ENCODE results near the gene STAMBP.
A peak's percentile ranks its signal among the peaks of the same experiment; 100 is the strongest.

The STAMBP gene

DNA sequence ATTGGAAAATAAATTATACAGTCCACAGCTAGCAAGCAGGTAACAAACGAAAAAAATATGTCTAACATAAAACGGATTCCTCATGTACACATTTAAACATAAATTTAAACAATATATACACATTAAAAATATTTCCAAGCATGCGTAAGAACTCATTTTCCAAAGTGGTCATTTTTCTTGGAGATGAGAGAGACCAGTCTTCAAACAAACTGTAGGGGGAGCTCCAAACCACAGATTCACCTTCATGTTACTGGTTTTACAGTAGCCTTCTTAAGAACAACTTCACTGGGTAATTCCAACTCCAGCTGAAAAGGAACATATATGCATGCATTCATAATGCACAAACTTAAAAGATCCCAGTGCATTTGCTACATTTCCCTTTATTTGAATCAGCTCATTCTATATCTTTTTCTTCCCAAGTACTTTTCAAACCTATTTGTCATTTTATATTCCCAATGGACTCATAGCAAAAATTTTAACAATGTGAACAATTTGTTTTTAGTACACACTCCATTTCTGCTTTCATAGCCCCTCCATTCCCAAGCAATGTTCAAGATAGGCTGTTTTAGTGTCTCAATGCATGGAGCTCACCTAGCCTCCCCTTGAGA lies 4.7 kb upstream of the STAMBP start:
- peak overlapping the region; percentile 98 for H3K27ac ChIP-seq (ENCODE audit: low read length)
- peak overlapping the region; percentile 82; the same call in 1 of the 2 replicates for H3K9ac ChIP-seq (ENCODE audit: low read length)
- no peaks in the 10 kb centered on the region for H3K36me3 ChIP-seq (replicated peaks; ENCODE audit: low read depth, low read length)
- H3K4me3 ChIP-seq (ENCODE audit: low read length), result no peak overlapping the region
- no peaks in the 10 kb centered on the region for H3K9me3 ChIP-seq (ENCODE audit: insufficient read depth, low read length)
- H3K27me3 ChIP-seq (ENCODE audit: low read depth, low read length), result no peaks in the 10 kb centered on the region
- no peaks in the 10 kb centered on the region for H4K20me1 ChIP-seq (ENCODE audit: insufficient read depth, low read length)
- H3K79me2 ChIP-seq (ENCODE audit: low read length), result peaks cover 3% of the 10 kb centered on the region
- H2AFZ ChIP-seq (ENCODE audit: low read depth, low read length), result no peak overlapping the region
- peak overlapping the region; percentile 75; the same call in 1 of the 2 replicates for H3K4me2 ChIP-seq (ENCODE audit: low read length)
- peaks cover 60% of the 10 kb centered on the region for H3K4me1 ChIP-seq (ENCODE audit: low read length)
- TF ChIP-seq, protein P1, sequence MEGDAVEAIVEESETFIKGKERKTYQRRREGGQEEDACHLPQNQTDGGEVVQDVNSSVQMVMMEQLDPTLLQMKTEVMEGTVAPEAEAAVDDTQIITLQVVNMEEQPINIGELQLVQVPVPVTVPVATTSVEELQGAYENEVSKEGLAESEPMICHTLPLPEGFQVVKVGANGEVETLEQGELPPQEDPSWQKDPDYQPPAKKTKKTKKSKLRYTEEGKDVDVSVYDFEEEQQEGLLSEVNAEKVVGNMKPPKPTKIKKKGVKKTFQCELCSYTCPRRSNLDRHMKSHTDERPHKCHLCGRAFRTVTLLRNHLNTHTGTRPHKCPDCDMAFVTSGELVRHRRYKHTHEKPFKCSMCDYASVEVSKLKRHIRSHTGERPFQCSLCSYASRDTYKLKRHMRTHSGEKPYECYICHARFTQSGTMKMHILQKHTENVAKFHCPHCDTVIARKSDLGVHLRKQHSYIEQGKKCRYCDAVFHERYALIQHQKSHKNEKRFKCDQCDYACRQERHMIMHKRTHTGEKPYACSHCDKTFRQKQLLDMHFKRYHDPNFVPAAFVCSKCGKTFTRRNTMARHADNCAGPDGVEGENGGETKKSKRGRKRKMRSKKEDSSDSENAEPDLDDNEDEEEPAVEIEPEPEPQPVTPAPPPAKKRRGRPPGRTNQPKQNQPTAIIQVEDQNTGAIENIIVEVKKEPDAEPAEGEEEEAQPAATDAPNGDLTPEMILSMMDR (IDR thresholded peaks at IDR 0.05; ENCODE audit: low read depth, low read length), result peak; percentile 91
- TF ChIP-seq EZH2phosphoT487 (IDR thresholded peaks at IDR 0.05; ENCODE audit: low read depth), result no peak

DNA sequence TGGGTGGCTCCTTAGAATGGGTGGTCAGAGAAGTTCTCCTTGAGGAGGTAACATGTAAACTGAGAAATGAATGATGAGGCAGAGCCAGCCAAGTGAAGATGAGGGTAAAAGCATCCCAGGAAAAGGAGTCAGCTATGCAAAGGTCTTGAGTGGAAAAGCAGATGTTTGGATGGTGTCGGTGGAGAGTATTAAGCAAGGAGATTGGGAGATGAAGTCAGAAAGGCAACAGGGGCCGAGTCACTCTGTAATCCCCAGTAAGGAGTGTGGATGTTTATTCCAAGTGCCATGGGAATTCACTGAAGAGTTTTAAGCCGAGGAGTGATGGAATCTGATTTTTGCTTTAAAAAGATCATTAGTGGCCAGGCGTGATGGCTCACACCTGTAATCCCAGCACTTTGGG lies 3.4 kb upstream of the STAMBP start:
- peaks cover 17% of the 10 kb centered on the region for H3K79me2 ChIP-seq (ENCODE audit: low read length)
- H2AFZ ChIP-seq (ENCODE audit: low read depth, low read length), result no peak overlapping the region
- peaks cover 63% of the 10 kb centered on the region for H3K4me1 ChIP-seq (ENCODE audit: low read length)
- no peaks in the 10 kb centered on the region for H3K36me3 ChIP-seq (replicated peaks; ENCODE audit: low read depth, low read length)
- no peaks in the 10 kb centered on the region for H3K27me3 ChIP-seq (ENCODE audit: low read depth, low read length)
- no peak overlapping the region for H3K4me3 ChIP-seq (ENCODE audit: low read length)
- H3K27ac ChIP-seq (ENCODE audit: low read length), result no peak overlapping the region
- no peak overlapping the region for H3K4me2 ChIP-seq (ENCODE audit: low read length)
- TF ChIP-seq EZH2phosphoT487 (IDR thresholded peaks at IDR 0.05; ENCODE audit: low read depth), result no peak
- TF ChIP-seq, protein P1 (IDR thresholded peaks at IDR 0.05; ENCODE audit: low read depth, low read length), result no peak
- no peaks in the 10 kb centered on the region for H4K20me1 ChIP-seq (ENCODE audit: insufficient read depth, low read length)
- H3K9ac ChIP-seq (ENCODE audit: low read length), result no peak overlapping the region
- no peaks in the 10 kb centered on the region for H3K9me3 ChIP-seq (ENCODE audit: insufficient read depth, low read length)

DNA sequence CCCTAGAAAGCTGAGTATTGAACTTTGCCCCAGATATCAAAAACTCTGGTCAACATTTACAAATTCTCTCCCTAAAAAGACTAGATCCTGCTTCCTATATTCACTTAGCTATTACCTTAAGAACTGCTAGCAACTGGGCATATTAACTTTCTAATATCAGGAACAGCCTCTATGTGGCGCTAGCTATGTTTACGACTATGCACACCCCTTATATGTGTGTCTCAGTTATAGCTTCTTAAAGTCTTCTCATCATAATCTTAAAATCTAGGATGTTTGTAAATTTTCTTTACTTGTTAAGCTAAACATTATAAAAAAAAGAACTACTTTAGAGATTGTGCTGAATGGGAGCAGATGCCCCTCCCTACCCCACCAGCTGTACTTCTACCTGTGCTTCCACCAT lies 1.7 kb upstream of the STAMBP start:
- no peak overlapping the region for H3K4me3 ChIP-seq (ENCODE audit: low read length)
- H3K9ac ChIP-seq (ENCODE audit: low read length), result no peak overlapping the region
- no peaks in the 10 kb centered on the region for H3K27me3 ChIP-seq (ENCODE audit: low read depth, low read length)
- H3K36me3 ChIP-seq (replicated peaks; ENCODE audit: low read depth, low read length), result peaks cover 11% of the 10 kb centered on the region
- peaks cover 24% of the 10 kb centered on the region for H3K79me2 ChIP-seq (ENCODE audit: low read length)
- H3K27ac ChIP-seq (ENCODE audit: low read length), result no peak overlapping the region
- H3K9me3 ChIP-seq (ENCODE audit: insufficient read depth, low read length), result no peaks in the 10 kb centered on the region
- H3K4me1 ChIP-seq (ENCODE audit: low read length), result peaks cover 47% of the 10 kb centered on the region
- TF ChIP-seq, protein P1 (IDR thresholded peaks at IDR 0.05; ENCODE audit: low read depth, low read length), result peak; percentile 78
- no peak for TF ChIP-seq EZH2phosphoT487 (IDR thresholded peaks at IDR 0.05; ENCODE audit: low read depth)
- no peak overlapping the region for H2AFZ ChIP-seq (ENCODE audit: low read depth, low read length)
- no peaks in the 10 kb centered on the region for H4K20me1 ChIP-seq (ENCODE audit: insufficient read depth, low read length)
- no peak overlapping the region for H3K4me2 ChIP-seq (ENCODE audit: low read length)

DNA sequence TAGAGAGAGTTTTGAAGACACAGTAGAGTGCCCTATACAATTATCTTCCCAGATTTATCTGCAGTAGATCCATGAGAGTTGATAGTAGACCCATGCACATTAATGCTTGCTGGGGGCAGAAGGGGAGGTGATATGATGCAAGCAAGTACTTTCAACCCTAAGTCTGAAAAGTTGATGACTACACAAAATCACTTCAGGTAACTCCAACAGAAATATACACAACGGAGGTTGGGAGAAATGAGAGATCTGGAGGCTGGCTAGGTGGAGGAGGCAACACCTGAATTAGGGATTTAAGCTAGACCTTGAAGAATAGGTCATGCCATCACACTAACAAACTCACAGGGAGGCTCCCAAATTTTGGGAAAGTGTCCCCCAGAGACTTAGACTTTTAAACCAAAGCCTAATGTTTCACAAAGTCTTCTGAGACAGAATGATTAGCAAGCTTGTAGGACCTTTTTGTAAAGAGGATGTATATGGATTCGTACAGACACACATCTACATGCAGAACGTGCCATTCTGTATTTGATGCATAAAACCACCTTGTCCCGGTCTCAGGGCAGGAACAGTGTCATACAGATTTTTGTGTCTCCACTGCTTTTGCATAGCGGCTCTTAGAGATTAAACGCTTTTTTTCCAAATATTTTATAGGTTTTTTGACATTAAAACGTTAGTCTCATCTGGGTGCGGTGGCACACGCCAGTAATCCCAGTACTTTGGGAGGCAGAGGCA lies 937 bp upstream of the STAMBP start:
- Histone ChIP-seq H3K9ac (ENCODE audit: low read length) (peak overlapping the region; percentile 61), H3K4me2 (ENCODE audit: low read length) (peak overlapping the region; percentile 62), H3K9me3 (ENCODE audit: insufficient read depth, low read length) (no peaks in the 10 kb centered on the region), H3K36me3 (replicated peaks; ENCODE audit: low read depth, low read length) (peaks cover 16% of the 10 kb centered on the region), H3K27me3 (ENCODE audit: low read depth, low read length) (no peaks in the 10 kb centered on the region), H3K4me1 (ENCODE audit: low read length) (peaks cover 43% of the 10 kb centered on the region), H3K79me2 (ENCODE audit: low read length) (peaks cover 24% of the 10 kb centered on the region), H2AFZ (ENCODE audit: low read depth, low read length) (peak overlapping the region; percentile 69), H3K27ac (ENCODE audit: low read length) (peak overlapping the region; percentile 38), H3K4me3 (ENCODE audit: low read length) (peak overlapping the region; percentile 93), H4K20me1 (ENCODE audit: insufficient read depth, low read length) (no peaks in the 10 kb centered on the region)
- TF ChIP-seq EZH2phosphoT487 (IDR thresholded peaks at IDR 0.05; ENCODE audit: low read depth), result no peak
- TF ChIP-seq, protein P1 (IDR thresholded peaks at IDR 0.05; ENCODE audit: low read depth, low read length), result no peak

All from OCI-LY3 (cell line).